Measurements from ENCODE around the gene MRI1.

GRCh38 chr19:13718733-13719132 lies 45.6 kb upstream of the MRI1 start:
- TF ChIP-seq FOXA1 (IDR thresholded peaks at IDR 0.05) (no peak), PKNOX1 (IDR thresholded peaks at IDR 0.05) (no peak), ARNT (IDR thresholded peaks at IDR 0.05) (no peak), FOXM1 (IDR thresholded peaks at IDR 0.05; ENCODE audit: borderline replicate concordance) (no peak), NFRKB (IDR thresholded peaks at IDR 0.05) (no peak), FOXK2 (IDR thresholded peaks at IDR 0.05) (no peak), TARDBP (IDR thresholded peaks at IDR 0.05) (no peak), ZNF384 (IDR thresholded peaks at IDR 0.05) (no peak)
